GM06990 (cell line): Measurements from ENCODE around the gene TRMT6.

Source experiments
- DNase-seq: peaks from one replicate; pipeline ENCODE4 v3.0.0-alpha.2; 2011; ENCODE audit not compliant: insufficient read length; ENCODE audit errors: extremely low read depth
- H3K27me3 ChIP-seq: replicated peaks from 2 replicates; pipeline ENCODE4 v1.6.0; 2011; ENCODE audit warnings: low read length; ENCODE audit not compliant: control insufficient read depth, insufficient read depth
- H3K36me3 ChIP-seq: 2 replicates; pipeline ENCODE4 v1.5.1; 2011; ENCODE audit warnings: low read length; ENCODE audit not compliant: control insufficient read depth, insufficient read depth
- H3K4me3 ChIP-seq: replicated peaks from 2 replicates; pipeline ENCODE4 v1.5.1; 2011; ENCODE audit warnings: low read depth, mild to moderate bottlenecking, control low read depth, low read length
- CTCF ChIP-seq: IDR thresholded peaks from 2 replicates; pipeline ENCODE4 v1.5.1; 2011; ENCODE audit warnings: low read length, control low read depth, mild to moderate bottlenecking, inconsistent platforms; ENCODE audit not compliant: insufficient read depth, poor library complexity, severe bottlenecking

TRMT6 gene

GRCh38 chr20:5989539-5989938 is 39.2 kb upstream of the TRMT6 start:
- peaks cover 1% of the 10 kb centered on the region for H3K36me3 ChIP-seq
- DNase-seq = no peak

DNA sequence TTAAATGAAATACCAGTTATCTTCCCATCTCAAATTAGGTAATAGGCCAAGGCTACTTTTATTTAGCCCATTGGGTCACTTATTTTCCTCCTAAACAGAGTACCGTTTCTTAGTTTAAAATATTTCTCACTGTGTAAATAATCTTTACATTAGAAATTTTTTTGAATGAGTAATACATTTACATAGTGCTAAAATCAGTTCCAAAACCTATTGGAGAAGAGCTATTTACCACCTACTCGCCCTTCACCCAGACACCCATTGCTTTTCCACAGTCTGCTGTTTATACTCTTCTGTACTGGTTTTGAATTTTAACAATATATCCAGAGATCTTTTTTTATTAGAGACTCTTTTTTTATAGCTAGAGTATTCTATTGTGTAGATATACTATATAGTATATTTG is 37.0 kb upstream of the TRMT6 start:
- DNase-seq = no peak
- Histone ChIP-seq H3K27me3 (no peaks in the 10 kb centered on the region), H3K4me3 (no peak overlapping the region), H3K36me3 (peaks cover 1% of the 10 kb centered on the region)
- no peak for TF ChIP-seq CTCF

More at GRCh38 chr20:5989539-5989938, 39.2 kb upstream of the TRMT6 start:
- no peak overlapping the region for H3K4me3 ChIP-seq
- no peaks in the 10 kb centered on the region for H3K27me3 ChIP-seq
- TF ChIP-seq CTCF = no peak

DNA sequence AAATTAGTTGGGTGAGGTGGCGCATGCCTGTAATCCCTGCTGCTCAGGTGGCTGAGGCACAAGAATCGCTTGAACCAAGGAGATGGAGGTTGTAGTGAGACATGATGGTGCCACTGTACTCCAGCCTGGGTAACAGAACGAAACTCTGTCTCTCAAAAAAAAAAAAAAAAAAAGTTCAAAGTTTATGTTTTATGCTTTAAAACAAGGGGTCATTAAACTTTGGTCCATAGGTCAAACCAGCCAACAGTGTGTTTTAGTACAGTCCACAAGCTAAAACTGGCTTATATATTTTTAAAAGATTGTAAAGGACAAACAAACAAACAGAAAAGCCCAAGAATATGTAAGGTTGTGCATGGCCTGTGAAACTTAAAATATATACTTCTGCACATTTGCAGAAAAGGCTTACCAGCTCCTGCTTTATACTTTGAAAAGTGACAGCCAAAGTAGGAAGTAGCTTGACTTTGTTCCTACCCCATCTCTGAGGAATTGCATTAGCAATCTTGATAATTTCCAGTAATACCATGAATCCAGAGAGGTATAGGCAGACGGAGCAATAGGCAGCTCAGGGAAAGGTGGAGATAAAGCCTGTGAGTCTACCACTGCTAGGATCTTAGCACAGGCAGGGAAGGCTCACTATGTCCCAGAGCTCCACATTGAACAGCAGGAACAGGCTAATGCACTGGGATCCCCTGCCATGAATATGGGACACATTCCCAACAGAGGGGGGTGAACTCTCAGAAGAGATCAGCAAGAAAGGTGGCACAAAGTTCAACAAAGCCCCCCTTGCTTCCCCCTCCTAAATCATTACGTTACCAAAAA is 30.6 kb upstream of the TRMT6 start:
- no peak for TF ChIP-seq CTCF
- no peak overlapping the region for H3K4me3 ChIP-seq
- no peak for DNase-seq
- H3K36me3 ChIP-seq = peaks cover 8% of the 10 kb centered on the region
- no peaks in the 10 kb centered on the region for H3K27me3 ChIP-seq

DNA sequence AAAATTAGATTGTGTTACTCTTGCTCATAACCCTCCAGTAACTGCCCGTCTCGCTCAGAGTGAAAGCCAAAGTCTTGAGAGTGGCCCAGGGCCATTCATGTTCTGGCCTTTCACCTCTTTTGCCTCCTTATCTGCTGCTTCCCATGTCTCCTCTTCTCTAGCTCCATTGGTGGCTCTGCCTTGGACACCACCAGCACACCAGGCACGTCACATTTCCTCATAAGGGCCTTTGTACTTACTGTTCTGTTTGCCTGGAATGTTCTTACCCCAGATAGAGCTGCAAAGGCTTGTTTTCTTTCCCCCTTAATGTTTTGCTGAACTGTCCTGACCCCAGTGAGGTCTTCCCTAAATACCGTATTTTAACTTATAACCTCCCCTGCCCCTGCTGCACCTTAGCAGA is 29.5 kb upstream of the TRMT6 start:
- no peak for TF ChIP-seq CTCF
- no peak overlapping the region for H3K4me3 ChIP-seq
- H3K27me3 ChIP-seq = no peaks in the 10 kb centered on the region
- no peak for DNase-seq
- peaks cover 6% of the 10 kb centered on the region for H3K36me3 ChIP-seq

GRCh38 chr20:5977975-5978374 is 27.6 kb upstream of the TRMT6 start:
- TF ChIP-seq CTCF = no peak
- H3K36me3 ChIP-seq = peaks cover 10% of the 10 kb centered on the region

GRCh38 chr20:5977223-5977622 is 26.9 kb upstream of the TRMT6 start:
- Histone ChIP-seq H3K4me3 (no peak overlapping the region), H3K36me3 (peaks cover 10% of the 10 kb centered on the region), H3K27me3 (no peaks in the 10 kb centered on the region)
- no peak for TF ChIP-seq CTCF
- DNase-seq = no peak

More at GRCh38 chr20:5977975-5978374, 27.6 kb upstream of the TRMT6 start:
- Histone ChIP-seq H3K27me3 (no peaks in the 10 kb centered on the region), H3K4me3 (no peak overlapping the region)
- no peak for DNase-seq
